ENCODE measurements around the gene KCMF1.
"Not testable (repeated sequence)": the region's sequence is repeated elsewhere in the genome, so short reads cannot be mapped to it uniquely, and the experiment has no call there.

Gene KCMF1

GRCh38 chr2:84942964-84943421, 28.0 kb upstream of the KCMF1 start:
- H3K14ac ChIP-seq (ENCODE audit: low read length), result no peak overlapping the region
- no peak for DNase-seq (ENCODE audit: low spot score)
- H3K27me3 ChIP-seq (ENCODE audit: control insufficient read depth in 3 of 3, insufficient read depth in 3 of 3, low read depth in 1 of 3, low read length in 3 of 3), result no peaks in the 10 kb centered on the region
- H3K27ac ChIP-seq (replicated peaks; ENCODE audit: low read length), result no peak overlapping the region
- no peak overlapping the region for H3K4me2 ChIP-seq (ENCODE audit: insufficient read depth, low read length, poor library complexity, severe bottlenecking)
- no peak overlapping the region for H2AK5ac ChIP-seq (ENCODE audit: low read depth, low read length)
- no peak overlapping the region for H3K18ac ChIP-seq (ENCODE audit: low read length)
- H4K8ac ChIP-seq (ENCODE audit: low read depth, low read length), result no peak overlapping the region
- H3K9me3 ChIP-seq (replicated peaks in 1 of 2; ENCODE audit: control insufficient read depth in 2 of 2, insufficient read depth in 1 of 2, low read depth in 1 of 2, low read length in 2 of 2), result no peaks in the 10 kb centered on the region
- H2BK12ac ChIP-seq (ENCODE audit: low read length), result no peak overlapping the region
- no peak overlapping the region for H2BK5ac ChIP-seq (ENCODE audit: low read length)
- H3K36me3 ChIP-seq (replicated peaks in 1 of 2; ENCODE audit: control insufficient read depth in 2 of 2, insufficient read depth in 2 of 2, low read length in 2 of 2), result no peaks in the 10 kb centered on the region
- H3K9ac ChIP-seq (ENCODE audit: low read depth, low read length, poor library complexity), result no peak overlapping the region
- no CpG with 5 or more reads among the region's 4 CpGs for WGBS, 2 donors (ENCODE audit: extremely low coverage in 2 of 2, insufficient read length in 2 of 2, insufficient replicate concordance in 1 of 2)
- H3K79me1 ChIP-seq (ENCODE audit: low read depth, low read length), result no peaks in the 10 kb centered on the region
- H2AFZ ChIP-seq (ENCODE audit: low read length), result no peak overlapping the region
- H2BK120ac ChIP-seq (ENCODE audit: low read depth, low read length), result no peak overlapping the region
- no peak overlapping the region for H3K23ac ChIP-seq (ENCODE audit: low read depth, low read length, poor library complexity)
- H4K91ac ChIP-seq (ENCODE audit: low read depth, low read length, poor library complexity), result no peak overlapping the region
- no peak overlapping the region for H2BK15ac ChIP-seq (ENCODE audit: low read length)
- no peak overlapping the region for H3K4me3 ChIP-seq (ENCODE audit: low read length in 2 of 2)
- no peak overlapping the region for H3K4ac ChIP-seq (ENCODE audit: low read length)
- peaks cover 0 to 7% of the 10 kb centered on the region in 2 donors for H3K4me1 ChIP-seq (ENCODE audit: control insufficient read depth in 2 of 2, insufficient read depth in 1 of 2, low read depth in 1 of 2, low read length in 2 of 2)

GRCh38 chr2:84944295-84944909, 26.6 kb upstream of the KCMF1 start:
- Histone ChIP-seq H3K27me3 (ENCODE audit: control insufficient read depth in 3 of 3, insufficient read depth in 3 of 3, low read depth in 1 of 3, low read length in 3 of 3) (no peaks in the 10 kb centered on the region), H4K91ac (ENCODE audit: low read depth, low read length, poor library complexity) (no peak overlapping the region), H3K9me3 (replicated peaks in 1 of 2; ENCODE audit: control insufficient read depth in 2 of 2, insufficient read depth in 1 of 2, low read depth in 1 of 2, low read length in 2 of 2) (no peaks in the 10 kb centered on the region), H3K14ac (ENCODE audit: low read length) (no peak overlapping the region), H3K27ac (replicated peaks; ENCODE audit: low read length) (no peak overlapping the region), H2BK5ac (ENCODE audit: low read length) (no peak overlapping the region), H3K9ac (ENCODE audit: low read depth, low read length, poor library complexity) (no peak overlapping the region), H3K4me2 (ENCODE audit: insufficient read depth, low read length, poor library complexity, severe bottlenecking) (no peak overlapping the region), H3K4me3 (ENCODE audit: low read length in 2 of 2) (no peak overlapping the region), H4K8ac (ENCODE audit: low read depth, low read length) (no peak overlapping the region), H3K4ac (ENCODE audit: low read length) (no peak overlapping the region), H3K36me3 (replicated peaks in 1 of 2; ENCODE audit: control insufficient read depth in 2 of 2, insufficient read depth in 2 of 2, low read length in 2 of 2) (no peaks in the 10 kb centered on the region), H3K23ac (ENCODE audit: low read depth, low read length, poor library complexity) (no peak overlapping the region), H2BK12ac (ENCODE audit: low read length) (no peak overlapping the region), H2BK15ac (ENCODE audit: low read length) (no peak overlapping the region), H3K18ac (ENCODE audit: low read length) (no peak overlapping the region), H3K4me1 (ENCODE audit: control insufficient read depth in 2 of 2, insufficient read depth in 1 of 2, low read depth in 1 of 2, low read length in 2 of 2) (peaks cover 0 to 7% of the 10 kb centered on the region in 2 donors), H2AFZ (ENCODE audit: low read length) (no peak overlapping the region), H2BK120ac (ENCODE audit: low read depth, low read length) (no peak overlapping the region), H2AK5ac (ENCODE audit: low read depth, low read length) (peak overlapping the region; percentile 13), H3K79me1 (ENCODE audit: low read depth, low read length) (no peaks in the 10 kb centered on the region)
- no peak for DNase-seq (ENCODE audit: low spot score)
- WGBS, 2 donors (ENCODE audit: extremely low coverage in 2 of 2, insufficient read length in 2 of 2, insufficient replicate concordance in 1 of 2), result no CpG with 5 or more reads among the region's 7 CpGs

- H2BK12ac ChIP-seq (ENCODE audit: low read length); H3K9me3 ChIP-seq (replicated peaks in 1 of 2; ENCODE audit: control insufficient read depth in 2 of 2, insufficient read depth in 1 of 2, low read depth in 1 of 2, low read length in 2 of 2); H4K91ac ChIP-seq (ENCODE audit: low read depth, low read length, poor library complexity); H3K4me3 ChIP-seq (ENCODE audit: low read length in 2 of 2); H3K14ac ChIP-seq (ENCODE audit: low read length); H3K79me1 ChIP-seq (ENCODE audit: low read depth, low read length); H4K8ac ChIP-seq (ENCODE audit: low read depth, low read length); H2BK15ac ChIP-seq (ENCODE audit: low read length); H3K9ac ChIP-seq (ENCODE audit: low read depth, low read length, poor library complexity); DNase-seq (ENCODE audit: low spot score); H3K23ac ChIP-seq (ENCODE audit: low read depth, low read length, poor library complexity); H3K18ac ChIP-seq (ENCODE audit: low read length); H3K4me2 ChIP-seq (ENCODE audit: insufficient read depth, low read length, poor library complexity, severe bottlenecking); H3K4ac ChIP-seq (ENCODE audit: low read length); H3K4me1 ChIP-seq (ENCODE audit: control insufficient read depth in 2 of 2, insufficient read depth in 1 of 2, low read depth in 1 of 2, low read length in 2 of 2); H2BK120ac ChIP-seq (ENCODE audit: low read depth, low read length); H3K27me3 ChIP-seq (ENCODE audit: control insufficient read depth in 3 of 3, insufficient read depth in 3 of 3, low read depth in 1 of 3, low read length in 3 of 3); H2BK5ac ChIP-seq (ENCODE audit: low read length); H2AK5ac ChIP-seq (ENCODE audit: low read depth, low read length); H2AFZ ChIP-seq (ENCODE audit: low read length); H3K36me3 ChIP-seq (replicated peaks in 1 of 2; ENCODE audit: control insufficient read depth in 2 of 2, insufficient read depth in 2 of 2, low read length in 2 of 2); H3K27ac ChIP-seq (replicated peaks; ENCODE audit: low read length): not testable (repeated sequence)
- WGBS, 2 donors (ENCODE audit: extremely low coverage in 2 of 2, insufficient read length in 2 of 2, insufficient replicate concordance in 1 of 2), result no CpG with 5 or more reads among the region's 3 CpGs
Measured at GRCh38 chr2:84945838-84946203, 25.1 kb upstream of the KCMF1 start.

GRCh38 chr2:84946204-84947009, 24.6 kb upstream of the KCMF1 start:
- H2BK120ac ChIP-seq (ENCODE audit: low read depth, low read length), result no peak overlapping the region

More at GRCh38 chr2:84946204-84947009, 24.6 kb upstream of the KCMF1 start:
- no peak overlapping the region for H3K9ac ChIP-seq (ENCODE audit: low read depth, low read length, poor library complexity)
- H3K27ac ChIP-seq (replicated peaks; ENCODE audit: low read length), result no peak overlapping the region
- H4K91ac ChIP-seq (ENCODE audit: low read depth, low read length, poor library complexity), result no peak overlapping the region
- no peak overlapping the region for H3K14ac ChIP-seq (ENCODE audit: low read length)
- H3K36me3 ChIP-seq (replicated peaks in 1 of 2; ENCODE audit: control insufficient read depth in 2 of 2, insufficient read depth in 2 of 2, low read length in 2 of 2), result no peaks in the 10 kb centered on the region
- H2AK5ac ChIP-seq (ENCODE audit: low read depth, low read length), result peak overlapping the region; percentile 37
- H3K79me1 ChIP-seq (ENCODE audit: low read depth, low read length), result no peaks in the 10 kb centered on the region
- H3K27me3 ChIP-seq (ENCODE audit: control insufficient read depth in 3 of 3, insufficient read depth in 3 of 3, low read depth in 1 of 3, low read length in 3 of 3), result no peaks in the 10 kb centered on the region
- no peaks in the 10 kb centered on the region for H3K9me3 ChIP-seq (replicated peaks in 1 of 2; ENCODE audit: control insufficient read depth in 2 of 2, insufficient read depth in 1 of 2, low read depth in 1 of 2, low read length in 2 of 2)
- H3K4me2 ChIP-seq (ENCODE audit: insufficient read depth, low read length, poor library complexity, severe bottlenecking), result no peak overlapping the region
- H3K4ac ChIP-seq (ENCODE audit: low read length), result no peak overlapping the region
- peak overlapping the region; percentile 68 for H3K23ac ChIP-seq (ENCODE audit: low read depth, low read length, poor library complexity)
- H2AFZ ChIP-seq (ENCODE audit: low read length), result peak overlapping the region; percentile 32
- no peak overlapping the region for H3K4me3 ChIP-seq (ENCODE audit: low read length in 2 of 2)
- no peak overlapping the region for H2BK15ac ChIP-seq (ENCODE audit: low read length)
- WGBS, 2 donors (ENCODE audit: extremely low coverage in 2 of 2, insufficient read length in 2 of 2, insufficient replicate concordance in 1 of 2), result no CpG with 5 or more reads among the region's 12 CpGs
- no peak for DNase-seq (ENCODE audit: low spot score)
- no peak overlapping the region for H4K8ac ChIP-seq (ENCODE audit: low read depth, low read length)
- H3K4me1 ChIP-seq (ENCODE audit: control insufficient read depth in 2 of 2, insufficient read depth in 1 of 2, low read depth in 1 of 2, low read length in 2 of 2), result peaks cover 0 to 7% of the 10 kb centered on the region in 2 donors
- peak overlapping the region; percentile 69 for H2BK12ac ChIP-seq (ENCODE audit: low read length)
- H2BK5ac ChIP-seq (ENCODE audit: low read length), result no peak overlapping the region
- peak overlapping the region; percentile 65 for H3K18ac ChIP-seq (ENCODE audit: low read length)

All from neuronal stem cell (in vitro differentiated cells).